Stimulated activated CD8-positive, alpha-beta memory T cell treated with anti-CD3 and anti-CD28 coated beads, Interleukin-7, amount 100 ng/mL, for 1 hour (primary cell): ENCODE results near the gene KDF1.
A peak's percentile ranks its signal among the peaks of the same experiment; 100 is the strongest.

Source experiments
- DNase-seq, 2 donors: peaks; one replicate each; pipeline ENCODE4 v3.0.0-alpha.2; 2020; ENCODE audit warnings: low read depth in 2 of 2

Gene KDF1, protein sequence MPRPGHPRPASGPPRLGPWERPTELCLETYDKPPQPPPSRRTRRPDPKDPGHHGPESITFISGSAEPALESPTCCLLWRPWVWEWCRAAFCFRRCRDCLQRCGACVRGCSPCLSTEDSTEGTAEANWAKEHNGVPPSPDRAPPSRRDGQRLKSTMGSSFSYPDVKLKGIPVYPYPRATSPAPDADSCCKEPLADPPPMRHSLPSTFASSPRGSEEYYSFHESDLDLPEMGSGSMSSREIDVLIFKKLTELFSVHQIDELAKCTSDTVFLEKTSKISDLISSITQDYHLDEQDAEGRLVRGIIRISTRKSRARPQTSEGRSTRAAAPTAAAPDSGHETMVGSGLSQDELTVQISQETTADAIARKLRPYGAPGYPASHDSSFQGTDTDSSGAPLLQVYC

DNA sequence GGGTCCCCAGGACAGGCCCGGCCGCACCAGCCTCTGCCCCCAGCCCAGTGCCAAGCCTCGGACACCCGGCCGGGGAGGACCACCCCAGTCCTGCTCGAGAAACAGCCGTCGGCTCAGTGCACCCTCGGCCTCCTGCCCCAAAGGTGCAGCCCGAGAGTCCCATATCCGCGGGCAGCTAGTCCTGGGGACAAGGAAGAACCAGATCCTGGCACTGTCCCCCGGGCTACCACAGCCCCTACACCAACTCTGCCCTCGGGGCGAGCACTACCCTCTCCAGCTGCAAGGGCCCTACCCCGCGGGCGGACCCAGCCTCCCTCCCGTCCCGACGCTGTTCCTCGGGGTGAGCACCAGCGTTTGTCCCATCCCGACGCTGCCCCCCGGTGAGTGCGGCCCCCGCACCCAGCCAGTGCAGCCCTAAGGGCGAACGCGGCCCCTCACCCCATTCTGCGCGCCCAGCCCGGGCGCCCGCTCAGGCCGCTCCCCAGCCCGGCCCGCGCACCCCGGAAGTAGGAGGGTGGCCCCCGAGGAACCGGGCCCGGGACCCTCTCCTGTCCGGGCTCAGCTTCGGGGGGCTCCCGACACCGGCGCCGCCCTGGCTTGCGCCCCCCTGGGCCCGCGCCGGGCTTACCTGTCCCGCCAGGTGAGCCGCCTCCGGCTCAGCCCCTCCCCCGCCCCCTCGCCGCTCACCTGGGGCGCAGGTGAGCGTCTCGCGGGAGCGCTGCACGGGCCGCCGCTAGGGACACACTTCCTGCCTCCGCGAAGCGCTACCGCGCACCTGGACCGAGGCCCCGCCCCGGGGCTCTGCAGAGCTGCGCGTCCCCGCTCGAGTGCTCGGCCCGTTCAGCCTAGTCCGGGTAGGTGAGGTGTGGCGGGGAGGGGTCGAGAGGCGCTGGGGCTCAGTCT is at the start of gene KDF1:
KDF1 (minus strand) TSS at position 747 of the 903 bp plus-strand sequence. CDS start 8,088 bp downstream, outside the sequence.
- peak in 1 of 2 donors; percentile 13 for DNase-seq

DNA sequence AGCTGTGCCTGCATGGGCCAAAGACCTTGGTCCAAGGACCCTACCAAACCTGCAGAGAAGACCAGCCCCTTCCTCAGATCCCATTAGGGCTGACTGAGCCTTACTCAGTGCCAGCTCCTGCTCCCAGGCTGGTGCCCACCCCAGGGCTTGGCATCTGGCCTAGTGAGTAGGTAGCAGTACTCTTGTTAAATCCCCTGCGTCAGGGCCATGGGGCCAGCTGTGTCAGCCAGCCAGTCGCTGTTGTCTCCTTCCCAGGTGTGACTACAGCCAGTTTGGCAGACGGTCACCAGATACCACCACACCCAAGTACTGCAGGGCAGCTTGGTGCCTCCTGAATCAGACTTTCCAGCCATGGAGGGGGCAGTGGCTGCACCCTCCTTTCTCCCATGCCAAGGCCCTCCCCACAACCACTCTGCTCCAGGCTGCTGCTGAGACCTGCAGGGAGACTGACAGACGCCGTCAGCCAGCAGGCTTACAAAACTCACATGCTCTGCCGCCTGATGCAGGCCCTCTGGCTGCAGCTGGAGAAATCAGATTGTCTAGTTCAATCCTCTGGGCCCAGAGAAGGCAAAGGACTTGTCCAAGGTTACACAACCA is 49.4 kb upstream of the KDF1 start:
- no peak for DNase-seq

DNA sequence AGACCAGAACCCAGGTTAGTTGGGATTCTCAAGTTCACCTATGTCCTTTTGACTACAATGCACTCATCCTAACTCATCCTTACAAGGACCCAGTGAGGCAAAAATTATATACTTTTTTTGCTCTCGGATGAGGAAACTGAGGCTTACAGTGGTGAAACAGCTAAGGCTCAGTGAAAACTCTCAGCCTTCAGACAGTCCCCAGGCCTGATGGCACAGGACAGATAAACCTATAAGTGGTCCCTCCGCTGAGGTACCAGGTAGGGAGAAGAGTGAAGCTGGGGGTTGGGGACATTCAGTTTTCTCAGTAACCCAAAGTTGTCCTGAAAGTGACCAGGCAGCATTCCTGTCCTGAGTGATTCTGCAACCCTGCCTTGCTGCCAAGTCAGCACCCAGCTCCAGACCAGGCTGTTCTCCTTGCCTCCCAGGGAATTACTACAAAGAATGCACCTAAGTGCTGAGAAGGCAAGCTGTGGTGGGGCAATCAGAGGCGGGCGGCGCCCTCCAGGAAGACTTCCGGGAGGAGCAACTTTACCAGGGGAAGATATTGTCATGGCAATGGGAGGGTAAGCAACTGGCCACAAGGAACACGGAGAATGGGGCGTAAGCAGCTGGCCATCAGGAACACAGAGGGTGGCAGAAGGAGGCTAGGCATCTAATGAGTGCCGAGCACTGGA is 47.8 kb upstream of the KDF1 start:
- no peak for DNase-seq

DNA sequence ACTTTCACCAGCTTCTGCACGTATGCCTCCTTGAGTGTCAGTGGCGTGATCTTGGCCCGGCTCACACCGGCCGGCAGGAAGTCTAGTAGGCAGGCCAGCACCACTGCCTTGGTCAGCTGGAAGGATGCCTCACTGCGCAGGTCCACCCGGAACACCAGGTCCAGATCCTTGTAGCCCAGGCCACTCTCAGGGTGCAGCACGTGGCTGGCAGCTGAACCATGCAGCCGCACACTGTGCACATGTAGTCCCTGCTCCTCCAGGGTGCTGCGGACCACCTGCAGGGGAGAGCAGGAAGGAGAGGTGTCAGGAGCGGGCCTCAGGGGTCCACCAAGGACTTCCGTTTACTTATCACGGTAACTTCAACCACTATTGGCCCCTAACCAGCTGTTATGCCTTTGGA is 46.4 kb upstream of the KDF1 start:
- no peak for DNase-seq

DNA sequence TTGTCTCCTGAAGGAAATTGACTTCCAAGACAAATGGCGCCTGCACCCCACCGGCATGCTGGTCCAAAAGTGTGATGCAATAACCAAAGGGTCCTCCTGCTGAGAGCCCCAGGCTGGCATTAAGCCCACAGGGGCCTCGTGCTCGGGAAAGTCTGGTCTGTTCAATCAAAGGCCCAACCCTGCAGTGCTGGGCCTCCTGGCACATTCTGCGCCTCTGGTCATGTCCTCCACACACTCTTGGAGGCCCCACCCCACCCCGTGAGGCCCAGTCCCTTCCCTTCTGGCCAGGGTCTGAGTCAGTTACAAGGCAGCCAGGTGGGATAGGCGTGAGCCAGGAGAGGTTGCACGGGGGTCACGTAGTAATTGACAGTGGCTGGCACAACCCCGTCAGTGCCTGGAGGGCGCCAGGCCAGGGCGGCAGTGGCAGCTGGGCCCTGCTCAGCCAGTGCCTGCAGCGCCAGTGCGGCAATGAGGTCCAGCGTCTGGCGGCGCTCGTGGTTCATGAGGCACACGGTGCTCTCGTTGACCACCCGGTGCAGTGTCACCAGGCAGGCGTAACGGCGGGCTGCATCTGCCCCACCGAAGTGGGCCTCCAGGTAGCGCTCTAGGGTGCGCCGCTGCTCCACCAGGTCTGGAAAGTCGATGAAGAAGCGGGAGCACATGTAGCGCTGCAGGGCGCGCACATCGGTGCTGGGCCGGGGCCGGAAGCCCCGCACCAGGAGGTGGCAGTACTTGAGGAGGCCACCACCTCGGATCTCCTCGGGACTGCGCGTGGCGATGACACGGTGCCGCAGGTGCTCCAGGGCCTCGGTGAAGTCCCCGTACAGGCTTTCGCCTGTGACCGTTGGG is 45.6 kb upstream of the KDF1 start:
- DNase-seq, result no peak

DNA sequence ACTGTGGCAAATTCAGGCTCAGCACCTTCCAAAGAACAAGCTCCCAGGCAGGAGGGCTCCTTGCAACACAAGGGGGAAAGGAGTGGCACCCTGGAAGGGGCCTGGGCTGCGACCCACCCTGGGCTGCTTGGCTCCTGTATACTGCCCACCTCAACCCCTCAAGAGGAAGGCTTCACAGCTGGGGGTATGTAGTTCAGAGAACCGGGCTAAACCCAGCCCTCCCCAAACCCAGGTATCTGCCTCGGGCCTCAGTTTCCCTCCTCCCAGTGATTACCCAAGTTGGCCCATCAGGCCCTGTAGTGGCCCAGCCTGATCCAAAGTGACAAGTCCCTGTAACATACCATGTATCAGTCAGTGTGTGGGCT is 44.9 kb upstream of the KDF1 start:
- no peak for DNase-seq

DNA sequence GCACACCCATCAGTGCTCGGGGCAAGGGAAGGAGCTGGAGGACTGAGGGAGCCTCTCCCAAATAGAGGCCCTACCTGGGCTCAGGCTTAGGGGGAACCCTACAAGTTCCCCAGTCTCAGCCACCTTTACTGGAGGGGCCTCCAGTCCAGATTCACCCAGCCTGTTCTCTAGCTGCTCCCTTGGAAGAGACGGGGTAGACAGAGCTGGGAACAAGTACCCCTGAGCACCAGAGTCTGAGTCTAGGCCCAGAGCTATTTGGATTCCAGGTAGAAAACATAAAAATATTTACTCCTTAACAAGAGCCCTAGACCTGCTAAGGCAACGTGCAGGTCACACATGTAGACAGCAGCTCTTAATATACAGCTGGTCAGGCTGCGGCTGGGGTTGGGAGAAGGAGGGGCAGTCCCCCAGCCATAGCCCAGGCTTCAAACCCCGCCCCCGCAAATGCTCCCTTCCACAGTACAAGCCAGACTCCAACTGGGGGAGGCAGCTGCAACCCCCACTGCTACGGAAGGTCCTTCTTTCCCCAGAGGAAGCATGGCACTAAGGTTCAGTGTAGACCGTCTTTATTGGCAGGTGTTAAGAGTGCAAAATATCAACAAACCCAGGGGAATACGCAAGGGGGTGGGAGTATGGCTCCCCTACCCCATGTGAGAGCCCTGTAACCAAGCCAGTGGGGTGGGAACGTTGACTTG is 44.4 kb upstream of the KDF1 start:
- no peak for DNase-seq

DNA sequence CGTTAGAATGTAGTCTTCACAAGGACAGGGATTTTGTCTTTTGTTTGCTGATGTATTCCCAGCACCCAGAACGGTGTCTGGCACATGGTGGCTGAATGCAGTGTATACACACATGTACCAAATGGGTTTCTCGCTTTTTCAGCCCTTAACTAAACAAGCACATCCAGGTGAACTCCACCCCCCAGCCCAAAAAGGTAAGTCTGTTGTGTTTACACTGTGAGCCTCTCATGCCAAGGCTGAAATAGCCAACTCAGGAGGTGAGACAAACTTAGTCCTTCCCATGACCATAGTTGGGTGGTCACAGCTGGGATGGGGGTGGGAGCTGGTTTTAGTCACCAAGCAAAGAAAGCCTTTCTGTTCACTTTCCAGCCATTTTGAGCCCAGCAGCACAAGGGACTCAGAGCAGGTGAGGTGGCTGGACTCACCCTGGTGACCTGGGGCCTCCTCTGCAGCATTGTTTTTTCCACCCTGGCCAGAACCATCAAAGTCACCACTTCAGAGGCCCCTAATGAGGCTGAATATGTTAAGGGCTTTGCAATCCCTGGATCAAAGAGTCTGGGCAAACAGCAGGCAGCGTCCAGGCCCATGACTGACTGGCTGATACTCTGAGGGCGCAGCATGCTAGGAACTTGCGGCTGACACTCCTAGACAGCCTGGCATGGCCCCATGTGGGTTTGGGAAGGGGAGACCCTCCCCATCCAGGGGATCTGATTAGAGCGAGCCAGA is 43.6 kb upstream of the KDF1 start:
- no peak for DNase-seq

DNA sequence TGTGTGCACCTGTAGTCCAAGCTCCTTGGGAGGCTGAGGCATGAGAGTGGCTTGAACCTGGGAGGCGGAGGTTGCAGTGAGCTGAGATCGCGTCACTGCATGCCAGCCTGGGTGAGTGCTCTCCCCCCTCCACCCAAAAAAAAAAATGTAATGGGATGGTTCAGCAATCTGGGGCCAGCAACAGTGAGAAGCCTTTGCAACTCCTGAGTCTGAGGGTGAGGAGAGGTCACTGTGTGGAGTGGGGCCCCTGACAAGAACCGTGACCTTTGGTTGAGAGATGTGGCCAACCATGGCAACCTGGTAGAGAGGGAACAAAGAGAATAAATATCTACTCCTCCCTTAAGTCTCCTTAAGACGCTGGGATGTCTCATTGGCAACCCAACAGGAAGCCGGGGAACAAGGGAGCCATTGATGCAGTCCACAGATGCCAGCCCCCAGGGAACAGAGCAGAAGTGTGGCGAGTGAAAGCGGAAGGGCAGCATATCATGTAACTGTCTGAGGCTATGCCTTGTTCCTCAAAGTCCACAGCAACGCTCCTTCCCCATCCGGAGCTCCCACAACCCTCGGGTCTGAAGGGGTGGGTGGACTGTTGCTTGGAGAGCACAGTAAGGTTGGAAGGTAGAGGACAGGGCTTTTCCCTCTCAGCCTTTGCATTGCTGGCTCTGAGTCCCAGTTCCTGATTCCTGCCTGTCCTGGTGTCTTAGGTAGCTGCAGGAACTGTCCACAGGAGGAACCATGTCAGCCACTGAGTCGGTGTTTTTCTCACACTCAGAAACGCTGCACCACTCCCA is 41.5 kb upstream of the KDF1 start:
- no peak for DNase-seq

DNA sequence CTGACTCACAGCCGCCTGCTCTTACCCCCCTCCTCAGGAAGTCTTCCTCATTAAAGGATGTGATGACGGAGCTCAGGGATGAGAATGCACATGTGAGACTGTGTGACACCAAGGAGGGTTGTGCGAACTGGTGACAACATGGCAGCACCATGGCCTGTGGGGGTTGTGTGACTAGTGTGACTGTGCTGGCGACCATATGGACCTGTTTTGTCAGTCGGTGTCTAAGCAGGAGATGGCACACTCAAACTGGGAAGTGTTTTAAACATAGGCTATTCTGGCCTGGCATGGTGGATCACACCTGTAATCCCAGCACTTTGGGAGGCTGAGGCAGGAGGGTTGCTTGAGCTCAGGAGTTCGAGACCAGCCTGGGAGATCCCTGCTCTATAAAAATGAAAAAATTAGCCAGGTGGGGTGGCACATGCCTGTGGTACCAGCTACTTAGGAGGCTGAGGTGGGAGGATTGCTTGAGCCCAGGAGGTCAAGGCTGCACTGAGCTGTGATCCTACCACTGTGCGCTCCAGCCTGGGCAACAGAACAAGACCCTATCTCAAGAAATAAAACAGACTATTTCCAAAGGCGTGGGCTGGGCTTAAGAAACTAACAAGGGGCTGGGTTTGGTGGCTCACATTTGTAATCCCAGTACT is 40.7 kb upstream of the KDF1 start:
- DNase-seq, result no peak

DNA sequence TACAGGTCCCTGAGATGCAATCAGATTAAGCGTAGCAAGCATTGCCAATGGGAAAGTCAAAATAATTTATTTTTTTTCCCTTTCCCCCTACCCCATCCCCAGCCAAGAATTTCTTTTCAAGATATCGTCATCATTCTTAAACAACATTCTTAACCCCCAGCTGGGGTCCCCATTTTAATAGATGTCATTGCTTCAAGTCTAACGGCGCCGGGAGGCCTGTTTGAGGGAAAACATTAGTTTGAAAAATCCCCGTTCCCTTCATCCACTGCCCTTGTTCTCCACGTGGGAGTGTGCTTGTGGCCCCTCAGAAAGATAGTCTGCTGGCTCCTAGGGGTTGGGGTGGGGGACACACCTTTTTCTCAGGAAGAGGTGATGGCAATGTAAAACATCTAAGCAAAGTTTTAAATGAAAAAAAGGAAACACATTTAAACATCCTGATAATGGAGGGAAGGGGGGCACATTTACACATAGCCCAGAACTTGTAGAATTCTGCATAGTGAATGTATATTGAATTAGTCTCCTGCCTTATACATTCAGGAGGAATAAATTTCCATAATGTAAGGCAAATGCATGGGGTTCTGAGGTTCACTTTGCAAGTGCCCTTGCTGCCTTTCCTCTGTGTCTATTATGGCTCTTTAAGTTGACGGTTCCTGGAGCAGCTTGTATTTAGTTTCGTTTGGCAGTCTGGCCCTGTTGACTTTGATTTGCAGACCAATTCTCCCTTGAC is 40.0 kb upstream of the KDF1 start:
- DNase-seq, result no peak

DNA sequence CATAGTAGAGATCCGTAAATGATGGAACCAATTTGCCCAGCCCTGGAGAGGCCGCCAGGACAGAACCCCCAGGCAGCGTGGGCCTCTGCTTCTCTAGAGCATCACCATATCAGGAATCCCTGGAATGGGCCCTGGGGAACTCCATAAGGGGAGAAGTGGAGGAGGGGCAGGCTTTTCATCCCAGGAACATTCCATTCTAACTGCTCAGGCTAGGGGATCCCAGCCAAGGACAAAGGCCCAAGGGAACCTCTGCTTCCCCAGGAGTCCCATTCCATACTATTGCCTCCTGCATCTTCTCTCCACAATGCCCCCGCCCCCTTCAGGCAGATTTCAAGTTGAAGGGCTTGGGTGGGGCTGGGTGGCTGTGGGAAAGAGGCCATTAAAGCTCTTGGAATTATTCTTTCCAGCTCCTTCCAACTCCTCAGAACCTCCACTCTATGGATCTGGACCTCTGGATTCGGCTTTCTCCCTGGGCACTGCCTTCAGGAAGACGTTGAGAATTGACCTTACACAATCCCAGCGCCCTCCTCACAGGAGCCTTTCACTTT is 39.2 kb upstream of the KDF1 start:
- no peak for DNase-seq

DNA sequence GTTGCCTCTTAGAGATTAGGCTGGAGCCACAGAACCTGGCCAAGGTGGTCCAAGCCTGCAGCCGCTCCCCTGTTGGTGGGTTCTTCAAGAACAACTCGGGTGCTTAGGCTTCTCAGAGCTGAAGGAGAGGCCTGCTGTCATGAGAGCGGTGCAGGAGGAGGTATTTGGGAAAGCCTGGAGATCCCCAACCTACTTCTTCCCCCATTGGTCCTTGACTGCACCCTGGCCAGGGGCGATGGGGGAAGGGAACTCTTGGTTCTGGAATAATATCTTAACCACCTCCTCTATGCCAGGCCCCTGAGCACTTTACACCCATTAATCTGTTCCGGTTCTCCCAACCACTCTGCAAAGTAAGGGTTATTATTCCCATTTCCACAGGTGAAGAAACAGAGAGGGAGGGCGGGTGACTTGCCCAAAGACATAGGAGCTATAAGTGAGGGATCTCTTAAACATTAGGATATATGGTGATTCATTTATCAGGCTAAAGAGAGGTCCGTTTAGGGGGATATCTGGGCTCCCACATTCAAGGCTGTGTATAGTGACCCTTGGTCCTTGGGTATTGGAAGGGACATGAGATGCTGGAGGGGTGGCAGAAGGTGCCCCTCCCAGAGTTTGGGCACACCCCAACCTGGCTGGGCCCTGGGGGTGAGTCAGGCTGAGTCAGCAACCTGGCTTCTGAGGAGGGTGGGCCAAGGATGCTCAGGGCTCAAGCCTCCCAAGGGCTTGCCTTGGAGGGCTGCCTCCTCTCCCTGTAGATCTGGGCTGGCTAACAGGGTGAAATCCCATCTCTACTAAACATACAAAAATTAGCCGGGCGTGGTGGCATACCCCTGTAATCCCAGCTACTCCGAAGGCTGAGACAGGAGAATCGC is 38.4 kb upstream of the KDF1 start:
- no peak for DNase-seq

DNA sequence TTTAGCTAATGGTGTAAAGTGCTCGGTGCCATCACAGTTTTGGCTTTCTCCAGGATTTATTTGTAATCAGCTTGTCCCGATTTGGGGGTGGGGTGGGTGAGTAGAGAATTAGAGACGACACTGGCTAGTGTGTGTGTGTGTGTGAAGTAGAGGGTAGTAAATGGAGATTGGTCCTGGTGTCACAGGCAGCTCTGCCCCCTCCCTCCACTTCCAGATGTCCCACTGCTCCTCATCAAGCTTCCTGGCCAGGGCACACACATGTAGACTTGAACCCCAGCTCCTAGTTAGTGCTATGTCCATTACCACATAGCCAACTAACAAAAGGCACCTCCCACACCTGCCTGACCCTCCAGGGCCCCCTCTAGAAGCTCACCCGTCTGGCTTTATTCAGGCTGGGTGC is 36.4 kb upstream of the KDF1 start:
- no peak for DNase-seq

DNA sequence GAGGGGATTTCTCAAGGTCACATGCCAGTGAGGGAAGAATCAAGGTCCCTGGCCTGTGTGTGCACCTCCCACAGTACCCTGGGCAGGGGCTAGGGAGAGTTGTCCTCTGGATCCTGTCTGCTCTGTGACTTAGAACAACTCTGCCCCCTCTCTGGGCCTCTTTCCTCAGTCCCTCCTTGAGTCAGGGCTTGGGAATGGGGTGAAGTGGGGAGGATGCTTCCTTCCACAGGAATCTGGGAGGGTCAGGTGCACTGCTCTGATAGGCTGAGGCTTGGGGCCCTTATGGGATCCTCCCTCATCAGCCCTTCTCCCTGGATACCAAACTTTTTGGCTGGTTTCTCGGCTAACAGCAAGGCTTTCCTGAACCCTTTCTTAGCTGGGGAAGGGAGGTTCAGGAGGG is 35.8 kb upstream of the KDF1 start:
- DNase-seq, result no peak

DNA sequence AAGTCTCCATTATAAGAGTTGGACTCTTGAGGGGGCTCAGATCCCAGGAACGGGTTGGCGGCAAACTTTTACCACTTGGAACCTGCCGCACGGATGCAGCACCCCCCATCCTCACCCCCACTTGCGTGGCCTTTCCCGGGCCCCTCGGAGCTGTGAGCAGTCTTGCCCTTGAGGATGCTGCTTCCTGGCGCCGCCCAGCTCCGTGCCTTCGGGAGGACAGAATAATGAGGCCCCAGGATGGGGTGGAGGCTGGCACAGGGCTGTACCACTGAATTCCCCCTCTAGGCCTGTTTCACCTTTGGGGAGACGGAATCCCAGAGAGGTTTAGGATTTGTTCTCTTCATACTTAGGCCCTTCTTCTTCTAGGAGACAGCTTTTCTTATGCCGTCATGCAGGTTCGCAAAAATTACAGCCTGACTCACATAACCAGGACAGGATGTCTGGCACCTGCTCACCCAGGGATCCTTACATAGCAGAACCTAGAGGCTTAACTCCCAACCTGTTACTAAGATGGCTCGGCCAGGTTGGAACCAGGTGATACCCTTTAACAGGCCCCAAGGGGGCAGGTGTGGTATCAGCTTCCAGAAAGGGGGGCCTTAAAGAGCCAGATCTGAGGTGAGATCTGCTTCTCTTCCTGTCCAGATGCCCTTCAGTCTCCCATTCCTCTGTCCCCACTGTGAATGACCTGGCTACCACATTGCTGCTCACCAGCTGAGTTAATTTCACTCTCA is 34.7 kb upstream of the KDF1 start:
- DNase-seq, result no peak
